GM12874 (cell line): ENCODE results near the gene STRN3.

Experiments used
- CTCF ChIP-seq: IDR thresholded peaks from 2 replicates; pipeline ENCODE4 v1.5.1; 2011; ENCODE audit warnings: low read depth, mild to moderate bottlenecking, control low read depth, low read length, moderate library complexity; ENCODE audit not compliant: insufficient read depth

The STRN3 gene

GRCh38 chr14:30849983-30850382, 176.2 kb downstream of the STRN3 start:
- no peak for TF ChIP-seq CTCF

GRCh38 chr14:30849354-30849753, 176.8 kb downstream of the STRN3 start:
- TF ChIP-seq CTCF = no peak

- no peak for TF ChIP-seq CTCF
Measured at GRCh38 chr14:30848449-30849240, 177.5 kb downstream of the STRN3 start.
